Upper lobe of left lung (tissue), 4 donors: ENCODE data around the gene ESYT1.

Source experiments
- POLR2A ChIP-seq, 4 donors: fragments of 450-650 bp; IDR thresholded peaks; one replicate each; pipeline ENCODE4 v1.5.1; 2016 to 2017; ENCODE audit warnings: antibody characterized with exemption in 4 of 4, mild to moderate bottlenecking in 2 of 4
- TF ChIP-seq, protein P1 (sequence below), 6 experiments: fragments of 450-650 bp in 4 of 6; fragments of 200-600 bp in 2 of 6; sonication (generic) in 2 of 6; IDR thresholded peaks; one replicate each; pipeline ENCODE4 v1.5.1; 2016 to 2019; ENCODE audit warnings: antibody characterized with exemption in 6 of 6

DNA sequence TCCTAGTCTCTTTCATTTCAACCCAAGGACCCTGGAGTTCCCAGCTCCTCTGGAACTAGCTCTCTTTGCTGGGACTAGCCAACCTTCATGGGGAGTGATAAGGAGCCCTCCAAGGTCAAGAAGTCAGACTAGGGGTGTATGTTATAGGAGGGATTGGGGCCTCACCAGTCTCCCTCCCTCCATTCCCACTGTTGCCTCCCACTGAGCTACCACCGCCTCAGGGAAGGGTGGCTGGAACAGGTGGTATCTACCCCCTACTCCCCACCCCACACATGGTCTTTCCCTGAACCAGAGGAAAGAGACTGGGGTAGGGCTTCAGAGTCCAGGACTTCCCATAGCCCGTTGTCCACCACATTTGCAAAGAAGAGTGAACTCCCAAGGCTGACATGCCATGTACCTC, 45.7 kb upstream of the ESYT1 start:
- TF ChIP-seq, protein P1, sequence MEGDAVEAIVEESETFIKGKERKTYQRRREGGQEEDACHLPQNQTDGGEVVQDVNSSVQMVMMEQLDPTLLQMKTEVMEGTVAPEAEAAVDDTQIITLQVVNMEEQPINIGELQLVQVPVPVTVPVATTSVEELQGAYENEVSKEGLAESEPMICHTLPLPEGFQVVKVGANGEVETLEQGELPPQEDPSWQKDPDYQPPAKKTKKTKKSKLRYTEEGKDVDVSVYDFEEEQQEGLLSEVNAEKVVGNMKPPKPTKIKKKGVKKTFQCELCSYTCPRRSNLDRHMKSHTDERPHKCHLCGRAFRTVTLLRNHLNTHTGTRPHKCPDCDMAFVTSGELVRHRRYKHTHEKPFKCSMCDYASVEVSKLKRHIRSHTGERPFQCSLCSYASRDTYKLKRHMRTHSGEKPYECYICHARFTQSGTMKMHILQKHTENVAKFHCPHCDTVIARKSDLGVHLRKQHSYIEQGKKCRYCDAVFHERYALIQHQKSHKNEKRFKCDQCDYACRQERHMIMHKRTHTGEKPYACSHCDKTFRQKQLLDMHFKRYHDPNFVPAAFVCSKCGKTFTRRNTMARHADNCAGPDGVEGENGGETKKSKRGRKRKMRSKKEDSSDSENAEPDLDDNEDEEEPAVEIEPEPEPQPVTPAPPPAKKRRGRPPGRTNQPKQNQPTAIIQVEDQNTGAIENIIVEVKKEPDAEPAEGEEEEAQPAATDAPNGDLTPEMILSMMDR (IDR thresholded peaks at IDR 0.05), result no peak
- no peak for TF ChIP-seq POLR2A (IDR thresholded peaks at IDR 0.05)
